HG03378 (cell line): ENCODE measurements around the gene LAMB3.

ENCODE experiments used
- ATAC-seq: cut with Tn5 transposase; IDR thresholded peaks from one replicate; pipeline ENCODE4 v1.9.1; 2021; ENCODE audit warnings: mild to moderate bottlenecking, moderate library complexity; ENCODE audit not compliant: unreplicated experiment

The LAMB3 gene

DNA sequence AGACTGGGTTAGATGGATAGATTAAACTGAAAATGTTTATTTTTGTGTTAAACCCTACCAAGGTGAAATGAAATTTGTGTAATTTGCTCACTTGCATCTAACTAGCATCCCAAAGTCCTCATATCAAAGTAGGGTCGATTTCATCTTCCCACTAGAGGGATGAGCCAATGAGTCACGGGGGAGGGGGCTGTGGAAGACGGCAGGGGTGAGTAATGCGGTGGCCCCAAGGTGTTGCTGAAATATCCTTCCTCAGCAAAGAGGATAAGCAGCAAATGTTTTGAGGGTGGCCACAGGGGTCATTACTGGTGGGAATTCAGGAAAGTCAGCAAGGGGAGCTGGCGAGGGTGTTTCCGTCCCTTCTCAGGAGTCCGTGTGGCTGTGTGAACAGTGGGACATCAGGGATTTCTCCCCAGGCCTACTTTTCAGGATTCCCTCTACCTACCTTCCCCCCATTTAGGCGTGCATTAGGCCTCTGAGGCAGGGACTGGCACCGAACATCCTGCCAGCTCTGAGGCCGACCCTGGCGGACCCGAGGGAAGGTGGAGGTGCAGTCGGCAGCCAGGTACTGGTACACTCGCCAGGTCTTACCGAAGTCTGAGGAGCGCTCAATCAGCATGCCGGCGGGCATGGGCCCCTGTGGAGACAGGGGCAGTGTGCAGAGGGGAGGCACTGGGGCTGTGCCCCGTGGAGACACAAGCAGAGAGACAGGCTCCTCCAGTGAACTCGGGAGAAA lies 18.1 kb downstream of the LAMB3 start:
- no peak for ATAC-seq

DNA sequence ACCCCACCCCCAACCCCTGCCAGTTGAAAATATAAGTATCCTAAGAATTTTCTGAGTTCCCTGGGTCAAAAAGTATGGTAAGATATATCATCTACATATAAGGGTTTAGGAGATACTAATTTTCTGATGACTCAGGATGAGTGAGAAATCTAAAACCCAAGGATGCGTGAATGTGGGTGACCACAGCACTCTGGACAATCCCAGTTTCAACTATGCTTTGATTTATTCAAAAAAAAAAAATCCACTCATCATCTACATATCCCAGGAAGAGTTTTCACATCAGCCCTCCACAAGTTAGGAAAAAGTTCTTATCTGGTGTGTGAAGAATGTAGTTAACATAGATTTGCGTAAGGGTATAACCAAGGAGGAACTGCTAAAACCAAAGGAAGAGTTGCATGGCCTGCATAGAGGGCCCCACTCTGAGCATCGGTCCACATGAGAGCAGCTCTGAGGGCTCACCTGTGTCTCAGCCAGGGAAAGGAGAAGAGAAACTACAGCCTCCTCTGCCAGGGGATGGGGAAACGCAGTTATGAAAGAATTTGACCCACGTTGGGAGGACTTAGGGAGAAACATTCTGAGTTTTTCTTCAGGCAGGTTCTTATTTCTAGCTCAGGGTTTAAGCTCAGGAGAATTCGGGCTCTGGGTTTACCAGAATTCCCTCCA lies 18.8 kb downstream of the LAMB3 start:
- ATAC-seq: no peak

DNA sequence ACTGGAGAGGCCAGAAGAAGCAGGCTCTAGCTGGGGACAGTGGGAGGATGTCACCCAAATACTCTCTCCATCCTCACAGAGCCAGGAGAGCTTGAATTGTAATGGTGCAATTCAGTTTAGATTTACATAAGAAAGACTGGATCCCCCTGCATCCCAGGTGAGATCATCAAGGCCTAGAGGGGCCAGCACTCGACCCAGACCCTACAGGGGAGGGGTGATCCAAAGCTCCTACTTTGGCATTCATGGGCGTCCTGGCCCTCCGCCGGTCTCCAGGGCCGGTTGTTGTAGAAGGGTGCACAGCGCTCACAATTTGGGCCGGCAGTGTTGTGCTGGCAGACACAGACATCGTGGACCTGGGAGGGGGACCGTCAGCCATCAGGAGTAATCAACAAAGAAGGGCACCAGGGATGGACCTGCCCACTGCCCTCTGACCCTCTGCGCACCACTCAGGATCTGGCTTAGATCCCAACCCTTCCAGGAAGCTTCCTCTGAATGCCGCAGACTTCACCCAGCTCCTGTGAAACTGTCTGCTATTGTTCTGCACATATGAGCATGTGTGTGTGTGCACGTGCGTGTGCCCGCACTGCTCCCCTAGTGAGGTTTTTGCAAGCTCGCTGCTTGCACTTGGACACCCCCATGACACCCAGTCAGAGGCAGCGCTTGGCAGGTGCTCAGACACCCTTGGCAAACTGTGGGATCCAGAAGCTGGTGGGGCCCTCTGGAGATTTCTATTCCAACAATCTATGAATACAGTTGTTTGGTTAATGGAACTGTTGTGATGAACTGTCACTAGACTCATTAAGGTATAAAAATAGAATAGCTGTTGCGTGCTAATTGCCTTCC lies 21.6 kb downstream of the LAMB3 start:
- no peak for ATAC-seq

DNA sequence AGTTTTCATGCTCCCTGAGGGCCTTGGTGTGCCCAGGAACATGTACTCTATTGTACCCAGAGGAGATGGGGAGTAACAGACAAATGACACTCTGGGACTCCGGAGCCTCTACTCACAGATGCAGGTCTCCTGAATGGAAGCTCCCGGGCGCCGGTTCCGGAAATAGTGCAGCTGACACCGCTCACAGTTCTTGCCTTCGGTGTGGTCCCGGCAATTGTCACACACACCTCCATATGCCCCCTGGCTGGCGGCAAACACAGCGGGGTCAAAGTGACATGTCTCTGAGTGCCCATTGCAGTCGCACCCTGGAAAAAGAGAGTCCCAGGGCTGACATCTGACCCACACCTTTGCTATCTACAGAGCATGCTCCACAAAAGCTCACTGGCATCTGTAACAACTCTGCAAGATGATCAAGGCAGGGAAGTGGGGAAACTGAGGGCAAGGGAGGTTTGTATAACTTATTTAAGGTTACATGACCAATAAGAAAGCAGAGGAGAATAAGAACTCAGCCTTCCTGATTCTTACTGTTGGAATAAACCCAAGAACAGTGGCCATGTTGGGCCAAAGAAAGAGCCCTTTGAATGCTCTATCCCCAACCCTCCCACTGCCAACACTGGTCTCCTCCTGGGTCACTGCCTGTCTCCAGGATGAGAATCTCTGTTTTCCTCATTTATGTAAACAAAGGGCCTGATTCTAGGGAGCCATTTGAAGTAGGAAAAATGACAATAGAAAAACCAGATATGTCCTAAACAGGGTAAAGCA lies 22.4 kb downstream of the LAMB3 start:
- no peak for ATAC-seq

DNA sequence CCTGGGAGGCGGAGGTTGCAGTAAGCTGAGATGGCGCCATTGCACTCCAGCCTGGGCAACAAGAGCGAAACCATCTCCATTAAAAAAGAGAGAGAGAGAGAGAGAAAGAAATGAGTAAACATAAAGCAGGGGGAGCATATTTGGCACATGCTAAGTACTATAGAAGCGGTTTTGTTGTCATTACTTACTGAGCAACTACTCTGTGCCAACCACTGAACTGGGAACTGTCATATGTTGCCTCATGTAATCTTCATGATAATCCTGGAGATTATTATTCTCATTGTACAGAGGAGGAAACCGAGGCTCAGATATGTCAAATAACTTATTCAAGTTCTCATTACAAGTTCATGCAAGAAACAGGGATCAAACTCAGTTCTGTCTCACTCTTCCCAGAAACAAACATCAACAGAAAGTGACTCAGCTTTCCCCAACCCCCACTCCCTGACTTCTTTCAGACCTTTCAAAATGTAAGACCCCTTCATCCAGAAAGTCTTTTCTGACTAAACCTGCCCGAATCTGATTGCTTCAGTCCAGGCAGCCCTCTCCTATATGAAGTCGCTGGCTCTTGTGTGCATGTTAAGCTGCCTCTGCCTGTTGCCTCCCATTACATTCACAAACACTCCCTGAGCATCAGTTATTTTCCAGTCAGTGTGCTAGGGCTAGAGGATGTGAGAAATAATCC lies 23.5 kb downstream of the LAMB3 start:
- no peak for ATAC-seq

DNA sequence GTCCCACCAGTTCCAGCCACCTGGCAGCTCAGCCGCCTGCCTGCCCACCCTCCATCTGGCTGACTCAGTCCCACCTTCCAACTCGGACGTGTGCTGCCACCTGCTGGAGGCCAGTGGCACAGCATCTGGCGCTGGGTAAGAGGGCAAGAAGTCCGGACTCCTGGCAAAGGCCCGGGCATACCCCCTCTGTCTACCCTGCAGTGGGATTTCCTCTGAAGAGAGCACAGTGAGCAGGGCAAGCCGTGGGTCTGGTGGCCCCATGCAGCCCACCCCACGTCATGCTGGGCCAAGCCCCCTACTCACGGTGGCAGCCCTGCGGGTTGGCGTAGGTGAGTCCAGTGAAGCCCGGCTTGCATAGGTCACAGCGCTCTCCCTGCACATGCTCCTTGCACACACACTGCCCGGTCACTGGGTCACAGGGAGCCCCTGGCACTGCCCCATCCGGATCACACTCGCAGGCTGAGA lies 24.5 kb downstream of the LAMB3 start:
- peak; percentile 73 for ATAC-seq

DNA sequence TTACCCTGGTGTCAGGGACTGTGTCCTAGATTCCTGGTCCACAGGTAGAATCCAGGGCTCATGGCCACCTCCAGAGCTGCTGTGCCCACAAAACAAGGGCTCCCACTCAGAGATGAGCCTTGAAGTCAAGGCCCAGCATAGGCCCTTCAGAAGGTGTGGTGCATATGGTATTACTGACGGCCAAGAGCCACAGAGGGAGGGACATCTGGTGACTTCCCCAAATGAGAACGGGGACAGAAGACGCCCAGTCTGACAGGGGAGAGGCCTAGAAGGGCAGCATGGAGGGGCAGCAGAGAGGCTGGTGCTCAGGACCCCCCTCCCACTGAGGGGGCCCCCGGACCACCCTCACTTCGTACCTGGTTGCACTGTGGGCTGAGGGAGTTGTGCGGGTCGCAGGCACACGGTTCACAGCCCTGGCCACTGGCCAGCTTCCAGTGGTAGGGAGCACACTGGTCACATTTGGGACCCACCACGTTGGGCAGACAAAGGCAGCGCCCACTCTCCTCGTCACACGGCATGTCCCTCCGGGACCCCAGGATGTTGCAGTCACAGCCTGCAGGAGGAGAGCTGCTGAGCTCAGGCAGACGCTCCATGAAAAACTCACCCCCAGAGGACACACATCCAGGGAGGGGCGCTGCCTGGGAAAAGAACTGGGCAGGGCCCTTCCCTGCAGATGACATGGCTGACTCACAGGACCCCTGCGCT lies 25.0 kb downstream of the LAMB3 start:
- peak; percentile 18 for ATAC-seq

DNA sequence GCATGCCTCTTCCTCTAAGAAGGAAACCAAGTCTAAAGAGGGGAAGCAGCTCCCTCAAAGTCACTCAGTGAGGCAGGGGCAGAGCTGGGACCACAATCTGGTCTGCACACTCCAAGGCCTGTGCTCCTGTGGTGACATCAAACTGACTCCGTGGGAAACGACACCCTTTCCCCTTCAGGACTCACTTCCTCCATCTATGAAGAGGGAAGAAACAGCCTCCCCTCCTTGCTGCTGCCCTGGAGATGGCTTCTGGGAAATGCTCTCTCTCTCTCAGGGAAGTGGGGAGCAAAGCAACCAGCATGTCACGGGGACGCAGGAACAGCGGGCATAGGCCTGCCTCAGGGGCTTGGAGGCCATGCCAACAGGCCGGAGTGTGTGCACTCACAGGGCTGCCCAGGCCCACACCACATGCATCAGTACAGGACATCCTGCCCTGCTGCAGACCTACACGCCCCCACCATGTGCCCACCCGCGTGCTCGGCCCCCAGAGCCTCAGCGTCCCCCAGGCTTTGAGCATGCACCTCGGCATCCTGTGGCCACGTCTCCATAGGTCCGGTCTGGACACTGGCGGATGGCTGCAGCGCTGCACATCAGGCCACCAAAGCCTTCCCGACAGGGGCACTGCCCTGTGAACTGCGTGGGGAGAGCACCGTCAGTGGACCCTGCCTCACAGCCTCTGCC lies 25.7 kb downstream of the LAMB3 start:
- ATAC-seq: no peak

DNA sequence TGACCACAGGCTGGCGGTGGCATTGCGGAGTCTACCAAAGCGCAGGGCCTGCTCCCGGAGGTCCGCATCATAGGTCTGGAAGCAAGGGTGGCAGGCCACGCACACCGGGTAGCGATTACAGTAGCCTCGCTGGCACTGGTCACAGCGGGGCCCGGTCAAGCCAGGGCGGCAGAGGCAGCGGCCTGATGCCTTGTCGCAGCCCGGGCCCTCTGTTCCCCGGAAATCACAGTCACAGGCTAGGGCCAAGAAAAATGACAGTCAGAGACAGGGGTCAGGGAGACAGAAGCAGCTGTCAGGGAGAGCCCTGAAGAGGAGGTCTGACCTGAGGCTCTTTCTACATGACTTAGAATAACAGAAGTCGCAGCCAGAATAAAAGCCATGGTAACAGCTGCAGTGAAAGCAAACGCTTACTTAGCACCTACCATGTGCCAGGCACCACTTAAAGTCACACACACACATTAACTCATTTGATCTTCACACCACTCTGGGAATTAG lies 26.4 kb downstream of the LAMB3 start:
- no peak for ATAC-seq

DNA sequence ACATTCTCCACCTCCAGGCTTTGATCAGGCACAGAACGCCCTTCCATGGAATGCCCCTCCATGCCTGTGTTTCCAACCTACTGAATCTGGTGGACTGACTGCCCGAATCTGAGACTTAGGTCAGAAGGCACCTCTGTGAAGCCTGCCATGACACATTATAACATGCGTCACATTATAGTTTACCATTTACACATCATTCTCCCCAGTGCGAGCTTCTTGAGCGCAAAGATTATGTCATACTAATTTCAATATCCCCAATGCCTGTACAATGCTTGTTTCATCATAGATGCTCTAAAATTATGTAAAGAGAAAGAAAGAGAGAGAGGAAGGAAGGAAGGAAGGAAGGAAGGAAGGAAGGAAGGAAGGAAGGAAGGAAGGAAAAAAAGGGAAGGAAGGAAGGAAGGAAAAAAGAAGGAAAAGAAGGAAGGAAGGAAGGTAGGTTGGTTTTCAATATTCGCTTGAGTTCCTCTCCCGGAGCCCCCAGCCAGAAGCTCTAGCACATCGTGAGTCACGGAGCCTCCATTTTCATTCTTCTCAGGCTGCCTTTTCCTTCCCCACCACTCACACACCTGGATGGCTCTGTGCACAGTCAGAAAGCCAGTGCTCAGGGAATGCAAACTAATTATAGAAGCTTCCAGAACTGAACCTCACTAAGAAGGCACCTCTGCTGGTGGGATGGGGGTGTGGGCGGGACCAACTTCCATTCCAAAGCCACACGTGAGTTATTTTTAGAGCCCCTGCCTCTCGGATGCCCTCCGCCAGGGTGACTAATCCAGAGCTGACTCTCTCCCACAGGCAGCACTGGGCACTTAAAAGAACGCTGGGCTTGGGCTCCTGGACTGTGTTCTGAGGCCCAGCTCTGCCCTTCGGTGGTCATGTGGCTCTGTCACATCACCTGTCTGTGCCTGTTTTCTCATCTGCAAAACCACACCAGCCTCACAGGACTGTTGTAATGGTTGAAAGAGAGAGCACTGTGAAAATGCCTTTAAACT lies 27.4 kb downstream of the LAMB3 start:
- no peak for ATAC-seq

DNA sequence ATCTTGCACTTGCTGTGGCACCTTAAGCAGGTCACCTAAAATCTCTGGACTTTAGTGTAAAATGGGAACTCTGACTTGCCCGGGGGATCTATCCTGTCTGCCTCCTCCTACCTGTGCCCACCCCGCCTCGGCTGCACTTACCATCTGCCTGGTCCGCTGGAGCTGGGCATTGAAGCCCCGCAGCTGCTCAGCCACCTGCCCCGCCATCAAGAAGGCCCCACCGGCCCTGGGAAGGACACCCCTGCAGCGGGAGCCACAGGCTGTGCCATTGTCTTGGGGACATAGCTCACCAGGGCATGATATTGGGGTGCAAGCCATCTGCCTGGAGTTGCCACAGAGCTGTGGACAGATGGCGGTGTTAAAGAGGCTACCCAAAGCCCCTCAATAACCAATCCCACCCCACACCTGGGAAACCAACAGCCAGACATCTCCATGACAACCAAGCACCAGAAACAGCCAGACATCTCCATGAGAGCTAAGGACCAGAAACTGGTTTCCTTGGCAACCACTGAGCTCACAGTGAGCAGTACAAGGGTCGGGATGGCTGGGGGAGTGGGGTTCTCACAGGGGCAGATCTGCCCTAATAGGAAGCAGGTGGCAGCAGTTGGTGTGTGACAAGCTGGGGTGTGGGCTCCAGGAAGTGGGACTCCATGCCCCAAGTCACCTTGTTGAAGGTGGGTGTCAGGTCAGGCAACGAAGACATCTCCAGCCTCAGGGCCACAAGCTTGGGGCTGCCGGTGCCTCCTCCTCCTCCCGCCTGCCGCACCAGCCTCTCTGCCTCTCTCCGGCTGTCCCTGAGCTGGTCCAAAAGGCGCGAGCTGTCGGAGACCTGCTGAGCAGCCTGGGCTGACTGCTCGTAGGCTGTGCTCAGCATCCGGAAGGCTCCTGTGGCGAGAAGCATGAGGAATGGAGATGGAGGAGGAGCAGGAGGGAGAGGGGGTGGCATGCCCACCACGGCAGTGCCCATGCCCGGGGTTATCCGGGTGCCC lies 29.1 kb downstream of the LAMB3 start:
- no peak for ATAC-seq

DNA sequence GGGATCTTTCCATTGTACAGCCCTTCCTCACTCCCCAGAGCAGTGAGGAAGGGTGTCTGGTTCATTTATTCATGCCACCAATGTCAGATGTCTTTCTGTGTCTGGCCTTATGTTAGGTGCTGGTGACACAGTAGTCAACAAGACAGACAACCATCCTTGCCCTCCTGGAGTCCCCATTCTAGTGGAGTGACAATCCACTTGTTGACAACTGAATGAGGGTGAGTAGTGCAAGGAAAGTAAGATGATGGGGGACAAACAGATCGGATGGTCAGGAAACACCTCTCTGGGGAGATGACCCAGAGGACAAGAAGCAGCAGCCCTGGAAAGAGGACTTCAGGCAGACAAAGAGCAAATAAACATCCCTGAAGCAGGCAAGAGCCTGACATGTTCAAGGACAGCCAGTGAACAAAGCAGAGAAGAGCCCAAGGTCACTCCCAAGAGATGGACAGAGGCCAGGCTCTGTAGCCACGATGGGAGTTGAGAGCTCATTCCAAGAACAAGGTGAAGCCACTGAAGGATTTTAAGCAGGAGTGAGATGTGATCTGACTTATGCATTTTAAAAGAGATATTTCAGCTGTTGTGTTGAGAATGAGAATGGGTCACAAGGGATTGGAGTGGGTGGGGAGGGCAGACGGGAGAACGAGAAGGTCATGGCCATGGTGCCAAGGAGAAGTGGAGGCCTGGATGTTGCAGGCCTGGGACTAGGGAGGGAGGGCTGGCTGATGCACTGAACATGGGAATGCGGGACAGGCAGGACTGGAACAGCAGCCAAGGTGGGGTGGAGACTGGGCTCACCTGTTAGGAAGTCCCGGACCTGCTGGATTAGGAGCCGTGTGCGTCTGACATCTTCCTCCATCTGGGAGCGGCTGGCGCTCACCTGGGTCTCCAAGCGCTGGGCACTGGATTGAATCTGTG lies 30.2 kb downstream of the LAMB3 start:
- no peak for ATAC-seq

DNA sequence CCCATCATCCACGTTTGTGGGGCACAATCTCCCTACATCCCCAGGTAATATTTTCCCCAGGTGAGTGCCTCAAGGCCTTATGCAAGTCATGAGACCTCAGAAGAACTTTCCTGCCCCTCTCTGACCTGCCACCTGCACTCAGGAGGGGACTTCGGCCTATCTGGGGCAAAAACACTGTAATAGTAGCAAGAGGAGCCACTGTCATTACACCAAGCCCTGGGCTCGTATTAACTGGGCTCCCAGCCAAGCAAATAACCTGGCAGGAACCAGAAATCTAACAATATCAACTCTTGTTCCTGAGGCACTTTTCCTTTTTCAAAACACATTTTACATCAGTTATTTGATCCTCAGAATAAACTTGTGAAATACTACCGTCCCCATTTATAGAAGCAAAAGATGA lies 30.9 kb downstream of the LAMB3 start:
- no peak for ATAC-seq

DNA sequence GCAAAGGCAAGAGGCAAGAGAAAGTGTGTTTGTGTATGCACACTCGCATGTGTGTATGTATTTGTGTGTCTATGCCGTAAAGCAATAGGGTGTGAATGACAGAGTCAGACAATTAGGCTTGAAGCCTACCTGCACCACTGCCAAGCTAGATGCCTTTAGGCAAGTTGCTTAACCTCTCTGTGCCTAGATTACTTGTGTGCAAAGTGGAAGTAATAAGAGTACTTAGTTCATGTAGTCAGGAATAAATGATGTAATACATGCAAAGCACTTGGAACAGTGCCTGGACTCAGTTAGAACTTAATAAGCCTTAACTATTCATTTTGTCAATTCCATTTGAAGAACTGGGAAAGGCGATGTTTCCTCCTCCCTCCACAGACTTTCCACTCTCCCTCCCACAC lies 31.7 kb downstream of the LAMB3 start:
- ATAC-seq: no peak

DNA sequence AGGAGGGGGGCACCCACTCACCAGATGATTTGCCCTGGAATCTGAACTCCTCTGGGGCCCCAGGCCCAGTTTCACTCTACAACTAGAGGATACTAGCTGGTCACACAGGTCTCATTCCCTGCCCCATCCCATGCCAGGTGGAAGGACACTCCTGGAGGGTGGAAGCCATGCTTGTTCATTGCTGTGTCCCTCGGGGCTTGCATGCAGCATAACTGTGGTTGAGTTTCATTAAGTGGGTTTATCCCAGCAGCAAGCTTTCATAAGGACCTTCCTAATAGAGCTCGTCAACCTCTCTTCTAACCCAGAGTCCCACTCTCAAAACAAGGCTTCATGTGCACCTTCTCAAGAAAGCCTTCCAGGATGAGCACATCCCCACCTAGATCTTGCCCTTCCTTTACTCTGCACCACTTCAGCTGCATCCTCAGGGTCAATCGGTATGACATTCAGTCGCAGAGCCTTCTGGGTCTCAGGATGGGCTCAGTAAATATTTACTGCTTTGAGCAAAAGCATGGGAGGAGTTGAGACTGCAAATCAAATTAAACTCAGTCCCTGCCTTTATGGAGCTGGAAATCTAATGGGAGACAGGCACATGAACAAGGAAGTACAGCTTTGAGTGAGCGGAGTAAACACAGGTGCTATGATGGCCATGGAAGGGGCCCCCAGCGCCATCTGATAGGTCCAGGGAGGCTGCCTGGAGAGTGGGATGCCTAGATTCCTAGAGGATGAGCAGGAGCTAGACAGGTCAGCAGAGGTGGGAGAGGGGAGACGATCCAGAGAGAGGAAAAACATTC lies 32.3 kb downstream of the LAMB3 start:
- no peak for ATAC-seq
